GM19328 (cell line): ENCODE measurements around the gene NUBPL.
"Not testable (repeated sequence)": the region's sequence is repeated elsewhere in the genome, so short reads cannot be mapped to it uniquely, and the experiment has no call there.

ENCODE experiments used
- ATAC-seq: cut with Tn5 transposase; IDR thresholded peaks from one replicate; pipeline ENCODE4 v1.9.1; 2021; ENCODE audit warnings: mild to moderate bottlenecking, moderate library complexity; ENCODE audit not compliant: unreplicated experiment

The NUBPL gene

DNA sequence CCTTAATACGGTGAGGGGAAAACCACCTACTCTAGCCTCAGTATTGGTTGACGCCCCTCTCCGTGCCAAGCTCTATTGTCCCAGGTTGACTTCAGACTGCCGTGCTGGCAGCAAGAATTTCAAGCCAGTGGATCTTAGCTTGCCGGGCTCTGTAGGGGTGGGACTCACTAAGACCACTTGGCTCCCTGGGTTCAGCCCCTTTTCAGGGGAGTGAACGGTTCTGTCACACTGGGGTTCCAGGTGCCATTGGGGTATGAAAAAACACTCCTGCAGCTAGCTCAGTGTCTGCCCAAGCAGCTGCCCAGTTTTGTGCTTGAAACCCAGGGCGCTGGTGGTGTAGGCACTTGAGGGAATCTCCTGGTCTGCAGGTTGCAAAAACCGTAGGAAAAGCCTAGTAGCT, 107.1 kb downstream of the NUBPL start:
- ATAC-seq: no peak

DNA sequence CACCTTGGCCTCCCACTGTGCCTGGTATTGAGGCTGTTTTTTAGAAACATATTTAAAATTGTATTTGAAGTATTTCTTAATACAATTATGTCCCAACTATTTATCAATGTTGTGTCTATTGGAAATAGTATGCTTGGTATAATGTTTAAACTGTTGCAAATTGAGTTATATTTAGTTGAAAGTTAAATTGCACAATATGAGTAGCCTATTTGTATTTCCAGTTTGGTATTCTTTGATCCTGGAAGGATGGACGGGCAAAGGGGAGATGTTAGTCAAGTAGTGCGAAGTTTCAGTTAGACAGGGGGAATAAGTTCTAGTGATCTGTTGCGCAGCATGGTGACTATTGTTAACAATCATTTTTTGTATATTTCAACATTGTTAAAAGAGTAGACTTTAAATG, 111.5 kb downstream of the NUBPL start:
- no peak for ATAC-seq

DNA sequence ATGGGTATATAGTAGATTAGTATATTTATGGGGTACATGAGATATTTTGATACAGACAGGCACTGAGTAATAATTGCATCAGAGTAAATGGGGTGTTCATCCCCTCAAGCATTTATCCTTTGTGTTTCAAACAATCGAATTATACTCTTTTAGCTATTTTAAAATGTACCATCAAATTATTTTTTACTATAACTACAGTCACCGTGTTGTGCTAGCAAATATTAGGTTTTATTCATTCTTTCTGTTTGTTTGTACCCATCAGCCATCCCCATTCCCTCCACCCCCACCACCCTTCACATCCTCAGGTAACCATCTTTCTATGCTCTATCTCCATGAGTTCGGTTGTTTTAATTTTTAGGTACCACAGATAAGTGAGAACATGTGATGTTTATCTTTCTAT, 115.8 kb downstream of the NUBPL start:
- ATAC-seq: no peak

- no peak for ATAC-seq
Measured at GRCh38 chr14:31677630-31678029, 116.4 kb downstream of the NUBPL start.

DNA sequence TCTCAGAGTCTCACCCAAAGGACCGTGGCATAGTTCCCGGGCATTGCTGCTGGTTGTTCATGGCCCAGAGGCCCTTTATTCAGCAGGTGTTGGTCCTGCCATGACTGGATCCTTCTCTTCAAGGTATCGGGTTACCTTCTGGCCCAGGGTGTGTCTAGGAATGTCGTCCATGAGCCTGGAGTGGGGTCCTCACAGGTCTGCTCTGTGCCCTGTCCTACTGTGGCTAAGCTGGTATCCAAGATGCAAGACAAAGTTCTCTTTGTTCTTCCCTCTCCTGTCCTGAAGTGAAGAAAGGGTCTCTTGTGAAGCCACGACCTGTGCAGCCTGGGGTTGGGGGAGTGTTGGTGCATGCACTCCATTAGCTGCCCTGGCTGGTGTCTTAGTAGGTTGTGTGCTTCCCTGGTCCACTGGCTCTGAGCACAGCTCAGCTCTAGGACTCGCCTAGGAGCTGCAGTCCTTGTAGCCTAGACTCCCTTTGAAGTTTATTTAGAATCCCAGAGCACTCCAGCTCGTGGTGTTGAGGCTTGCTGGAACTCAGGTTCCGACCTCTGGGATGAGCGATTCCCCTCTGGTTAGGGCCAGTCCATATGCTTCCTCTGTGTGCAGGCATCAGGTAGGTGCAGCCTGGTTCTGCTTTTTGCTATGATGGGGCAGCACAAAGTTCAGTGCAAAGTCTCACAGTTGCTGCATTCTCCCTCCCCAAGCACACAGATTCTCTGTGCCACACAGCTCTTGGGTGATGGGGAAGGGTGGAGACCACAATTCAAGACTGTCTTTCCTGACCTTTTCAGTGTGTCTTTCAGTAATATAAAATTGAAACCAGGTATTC, 117.4 kb downstream of the NUBPL start:
- ATAC-seq: no peak

GRCh38 chr14:31682768-31683167, 121.6 kb downstream of the NUBPL start:
- no peak for ATAC-seq

DNA sequence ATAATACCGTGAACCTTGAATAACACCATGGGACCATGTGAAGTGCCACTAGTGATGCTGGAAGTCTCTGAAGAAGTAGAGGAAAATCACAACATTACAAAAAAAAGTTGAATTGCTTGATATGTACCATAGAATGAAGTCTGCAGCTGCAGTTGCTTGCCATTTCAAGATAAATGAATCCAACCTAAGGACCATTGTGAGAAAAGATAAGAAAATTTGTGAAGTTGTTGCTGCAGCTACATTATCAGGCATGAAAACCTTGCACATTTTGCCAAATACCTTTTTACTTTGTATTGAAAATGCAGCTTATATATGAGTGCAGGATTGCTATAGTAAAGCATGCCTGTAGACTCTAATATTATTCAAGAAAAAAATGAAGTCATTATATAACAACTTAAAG, 126.5 kb downstream of the NUBPL start:
- ATAC-seq: no peak

- no peak for ATAC-seq
Measured at GRCh38 chr14:31690056-31690455, 128.9 kb downstream of the NUBPL start.

DNA sequence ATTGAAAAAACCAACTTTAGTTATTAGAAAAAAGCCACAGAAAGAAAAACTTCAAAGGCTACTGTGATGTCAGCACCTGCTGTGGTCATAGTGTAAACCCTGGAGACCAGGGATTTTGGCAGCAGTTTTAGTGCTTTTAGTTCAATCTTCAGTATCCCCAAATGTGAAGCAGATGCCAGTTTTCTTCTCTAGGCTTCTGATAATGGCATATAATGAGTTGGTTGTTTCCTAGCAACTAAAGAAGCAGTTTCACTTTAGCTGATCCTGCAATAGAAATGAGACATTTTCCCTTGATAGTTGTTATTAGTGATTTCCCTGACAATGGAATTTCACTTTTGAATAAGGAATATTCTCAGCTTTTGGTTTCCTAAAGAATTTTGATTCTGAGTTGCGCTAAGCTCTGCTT, 131.2 kb downstream of the NUBPL start:
- ATAC-seq: no peak

DNA sequence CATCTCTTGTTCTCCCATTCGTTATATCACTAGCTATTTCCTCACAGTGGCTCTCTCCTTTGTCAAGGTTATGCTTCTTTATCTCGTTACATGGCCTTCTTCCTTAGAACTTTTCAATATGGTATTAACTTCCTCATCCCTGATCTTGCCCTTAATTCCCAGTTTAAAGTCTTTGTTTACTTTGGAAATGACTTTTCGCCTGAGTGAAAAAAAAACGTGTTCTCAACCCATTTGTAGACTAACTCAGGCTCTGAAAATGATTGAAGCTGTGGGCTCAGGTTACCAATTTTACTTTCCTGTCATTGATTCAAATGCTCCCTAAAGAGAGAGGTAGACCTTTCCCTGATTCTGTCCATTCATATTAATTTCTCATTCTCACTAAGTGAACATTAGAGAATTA, 135.2 kb downstream of the NUBPL start:
- ATAC-seq: no peak

DNA sequence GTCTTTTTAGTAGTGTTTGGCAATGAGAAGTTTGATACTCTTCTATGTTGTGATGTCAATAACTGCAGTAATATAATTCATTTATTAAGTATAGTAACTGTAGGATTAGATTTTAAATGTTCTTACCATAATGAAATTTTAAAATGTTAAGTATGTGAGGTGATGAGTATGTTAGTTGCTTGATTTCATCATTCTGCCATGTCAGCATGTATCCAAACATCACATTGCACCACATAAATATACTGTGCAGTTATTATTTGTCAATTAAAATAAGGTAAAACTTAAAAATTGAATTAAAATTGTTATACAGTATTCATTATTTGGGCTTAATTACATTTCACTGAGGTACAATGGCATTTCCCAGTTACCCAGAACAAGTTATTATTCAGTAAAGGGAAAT, 138.6 kb downstream of the NUBPL start:
- no peak for ATAC-seq

DNA sequence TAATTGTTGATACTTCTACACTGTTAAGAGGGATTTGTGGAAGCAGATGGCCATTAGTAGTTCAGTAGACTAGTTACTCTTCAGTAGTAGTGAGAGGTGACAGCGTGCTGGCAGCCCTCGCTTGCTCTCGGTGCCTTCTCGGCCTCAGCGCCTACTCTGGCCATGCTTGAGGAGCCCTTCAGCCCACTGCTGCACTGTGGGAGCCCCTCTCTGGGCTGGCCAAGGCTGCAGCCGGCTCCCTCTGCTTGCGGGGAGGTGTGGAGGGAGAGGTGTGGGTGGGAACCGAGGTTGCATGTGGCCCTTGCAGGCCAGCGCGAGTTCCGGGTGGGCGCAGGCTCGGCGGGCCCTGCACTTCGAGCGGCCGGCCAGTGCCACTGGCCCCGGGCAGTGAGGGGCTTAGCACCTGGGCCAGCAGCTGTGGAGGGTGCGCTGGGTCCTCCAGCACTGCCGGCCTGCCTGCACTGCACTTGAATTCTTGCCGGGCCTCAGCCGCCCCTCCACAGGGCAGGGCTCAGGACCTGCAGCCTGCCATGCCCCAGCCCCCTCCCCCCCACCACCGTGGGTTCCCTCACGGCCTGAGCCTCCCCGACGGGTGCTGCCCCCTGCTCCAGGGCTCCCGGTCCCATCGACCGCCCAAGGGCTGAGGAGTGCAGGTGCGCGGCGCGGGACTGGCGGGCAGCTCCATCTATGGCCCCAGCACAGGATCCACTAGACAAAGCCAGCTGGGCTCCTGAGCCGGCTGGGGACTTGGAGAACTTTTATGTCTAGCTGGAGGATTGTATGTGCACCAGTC, 139.3 kb downstream of the NUBPL start:
- ATAC-seq: no peak

DNA sequence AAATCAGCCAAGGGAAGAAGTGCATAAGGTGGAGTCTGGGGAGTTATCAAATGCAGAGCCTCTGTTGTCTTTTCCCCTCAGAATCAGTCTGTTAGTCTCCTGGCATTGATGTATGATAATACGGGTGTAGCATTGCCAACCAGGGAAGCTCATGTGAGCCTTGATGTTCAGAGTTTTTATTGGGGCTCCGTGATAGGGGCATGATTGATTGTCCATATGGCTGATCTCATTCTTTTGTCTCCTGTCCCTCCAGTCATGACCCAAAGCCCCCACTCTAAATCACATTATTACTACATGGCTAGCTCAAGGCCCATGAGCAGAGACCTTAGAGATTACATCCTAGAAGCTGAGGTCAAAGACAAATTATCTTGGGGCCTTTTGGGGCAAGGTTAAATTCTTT, 140.9 kb downstream of the NUBPL start:
- no peak for ATAC-seq

DNA sequence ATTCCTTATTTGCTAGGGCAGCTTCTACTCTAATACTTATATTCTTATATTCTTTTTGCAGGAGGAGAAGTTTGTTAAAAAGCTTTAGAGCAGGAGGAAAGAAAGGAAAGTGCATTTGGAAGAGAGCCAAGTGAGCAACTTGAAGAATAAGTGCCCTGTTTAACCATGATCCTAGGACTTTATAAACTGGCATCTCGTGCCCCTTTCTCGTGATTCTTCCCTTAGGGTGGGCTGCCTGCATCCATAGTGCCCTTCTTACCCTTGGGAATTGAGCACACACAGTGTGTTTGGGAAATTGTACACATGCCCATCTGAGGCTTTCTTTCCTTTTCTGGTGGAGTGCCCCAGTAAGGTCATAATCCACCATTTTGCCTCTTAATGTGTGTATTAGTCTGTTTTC, 141.9 kb downstream of the NUBPL start:
- no peak for ATAC-seq

GRCh38 chr14:31705731-31706130, 144.5 kb downstream of the NUBPL start:
- no peak for ATAC-seq

DNA sequence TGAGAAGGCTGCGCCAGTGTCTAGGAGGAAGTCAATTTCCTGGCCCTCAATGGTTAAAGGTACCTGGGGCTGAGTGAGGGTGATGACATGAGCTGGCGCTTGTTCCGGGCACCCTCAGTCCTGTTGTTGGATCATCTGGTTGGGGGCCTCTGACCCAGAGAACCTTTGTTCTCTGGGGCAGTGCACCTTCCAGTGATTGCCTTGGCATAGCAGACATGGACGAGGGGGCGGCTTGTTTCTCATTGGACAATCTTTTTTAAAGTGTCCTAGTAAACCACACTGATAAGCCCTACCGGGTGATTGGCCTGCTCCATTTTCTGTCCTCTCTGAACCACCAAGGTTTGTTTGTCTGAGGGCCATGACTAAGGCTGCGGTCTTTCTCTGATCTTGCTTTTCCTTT, 147.5 kb downstream of the NUBPL start:
- not testable (repeated sequence) for ATAC-seq

GRCh38 chr14:31712244-31713127, 151.3 kb downstream of the NUBPL start:
- ATAC-seq: no peak

GRCh38 chr14:31716208-31716607, 155.0 kb downstream of the NUBPL start:
- no peak for ATAC-seq

DNA sequence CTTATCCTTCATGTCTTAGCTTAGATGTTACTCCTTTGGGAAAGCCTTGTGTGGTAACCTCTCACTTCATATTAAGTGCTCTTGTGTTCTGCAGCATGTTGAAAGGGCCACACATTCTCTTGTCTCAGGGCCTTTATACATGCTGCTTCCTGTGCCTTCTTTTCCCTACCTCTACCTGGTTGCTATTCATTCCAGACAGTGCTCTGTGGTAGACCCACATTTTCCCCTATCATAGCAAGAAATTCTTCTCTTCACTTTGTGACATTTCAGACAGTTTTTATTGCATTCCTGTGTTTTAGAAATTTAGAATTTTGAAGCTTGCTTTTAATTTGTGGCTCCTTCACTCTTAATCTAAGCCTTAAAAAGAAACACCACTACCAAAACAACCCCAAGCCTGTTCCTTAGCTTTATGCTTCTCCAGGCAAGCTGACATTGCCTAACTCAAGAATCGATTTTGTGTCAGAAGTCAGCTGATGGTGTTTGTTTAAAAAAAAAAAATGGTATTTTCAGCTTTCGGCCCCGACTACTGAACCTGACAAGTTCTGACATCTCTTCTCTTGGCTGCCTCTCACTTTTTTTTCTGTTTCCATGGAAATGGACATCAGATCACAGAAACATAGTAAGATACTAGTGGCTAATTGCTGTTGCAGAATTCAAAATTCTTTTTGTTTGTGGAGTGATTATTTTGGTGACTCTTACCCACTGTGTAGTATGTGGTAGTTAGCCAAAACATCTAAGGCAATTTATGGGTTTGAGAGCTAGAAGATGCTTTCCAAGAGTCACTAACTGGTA, 156.3 kb downstream of the NUBPL start:
- ATAC-seq: no peak

DNA sequence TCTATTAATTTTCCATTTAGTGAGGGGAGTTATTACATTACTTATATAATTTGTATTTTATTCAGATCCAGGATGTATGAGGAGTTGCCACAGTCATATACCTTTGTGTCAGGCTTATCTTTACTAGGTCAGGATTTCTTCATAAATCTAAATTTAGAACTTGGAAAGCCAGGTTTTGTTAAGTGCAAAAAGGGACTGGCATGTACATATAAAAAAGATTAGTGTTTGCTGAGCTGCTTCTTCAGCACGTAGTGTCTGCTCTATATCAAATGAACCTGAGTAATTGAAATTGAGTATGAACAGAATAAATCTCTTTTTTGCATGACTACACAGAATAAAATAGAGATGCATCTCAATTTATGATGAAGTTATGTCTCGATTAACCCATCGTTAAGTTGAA, 157.4 kb downstream of the NUBPL start:
- ATAC-seq: no peak

GRCh38 chr14:31718985-31719384, 157.8 kb downstream of the NUBPL start:
- no peak for ATAC-seq
